IMR-90 (cell line): ENCODE results near the gene JAK1. TPM values are rescaled to one million over a fixed set of nuclear protein-coding genes. Genes with fewer than 3 reads are reported as not detected.

Experiments used
- ATAC-seq: fragments of 200-7000 bp; cut with Tn5 transposase; 2 replicates; pipeline ENCODE4 v1.9.1; 2020; ENCODE audit warnings: low read depth, mild to moderate bottlenecking, moderate library complexity
- BruUV-seq: library from RNA; stranded (reverse); fragments of 400-500 nt; replicated peaks from 2 replicates; lab custom pipeline; 2021; lab: Mats Ljungman, UMichigan
- CTCF ChIA-PET: fragments of 300-600 bp; formaldehyde crosslinking; extraction: SDS; loops from one replicate; lab custom pipeline; 2021; ENCODE audit warnings: antibody characterized with exemption; lab: Yijun Ruan, JAX
- POLR2A ChIA-PET: fragments of 300-600 bp; sonication (Branson Sonifier 250); formaldehyde crosslinking; loops from one replicate; lab custom pipeline; 2022; ENCODE audit warnings: antibody characterized with exemption; ENCODE audit not compliant: unreplicated experiment; lab: Charles Lee
- DNase-seq: peaks from one replicate; pipeline ENCODE4 v3.0.0; 2013
- H2AFZ ChIP-seq: replicated peaks from 2 replicates; pipeline ENCODE3; 2013; ENCODE audit warnings: low read length, mild to moderate bottlenecking; ENCODE audit not compliant: poor library complexity
- H2AK5ac ChIP-seq: 2 replicates; pipeline ENCODE4 v1.6.1; 2013; ENCODE audit warnings: low read depth, low read length, inconsistent platforms
- H2AK9ac ChIP-seq: replicated peaks from 2 replicates; pipeline ENCODE3; 2013; ENCODE audit warnings: mild to moderate bottlenecking, low read depth, low read length, moderate library complexity; ENCODE audit not compliant: poor library complexity
- H2BK120ac ChIP-seq: 2 replicates; pipeline ENCODE4 v1.6.1; 2013; ENCODE audit warnings: low read depth, low read length, inconsistent platforms
- H2BK15ac ChIP-seq: 3 replicates; pipeline ENCODE4 v1.6.1; 2013; ENCODE audit warnings: low read depth, low read length, inconsistent platforms
- H2BK20ac ChIP-seq: 2 replicates; pipeline ENCODE4 v1.6.1; 2013; ENCODE audit warnings: low read depth, mild to moderate bottlenecking, inconsistent platforms, low read length, moderate library complexity
- H2BK5ac ChIP-seq: 2 replicates; pipeline ENCODE4 v1.6.1; 2013; ENCODE audit warnings: mild to moderate bottlenecking, low read depth, low read length, inconsistent platforms; ENCODE audit not compliant: poor library complexity, severe bottlenecking
- H3K14ac ChIP-seq: replicated peaks from 2 replicates; pipeline ENCODE4 v1.6.1; 2013; ENCODE audit warnings: low read depth, low read length, inconsistent platforms
- H3K18ac ChIP-seq: 2 replicates; pipeline ENCODE4 v1.6.1; 2013; ENCODE audit warnings: low read depth, low read length, control low read depth
- H3K23ac ChIP-seq: 2 replicates; pipeline ENCODE4 v1.6.1; 2013; ENCODE audit warnings: low read depth, low read length, inconsistent platforms
- H3K27ac ChIP-seq: 2 replicates; pipeline ENCODE4 v1.5.1; 2013; ENCODE audit warnings: mild to moderate bottlenecking, control low read depth, low read length; ENCODE audit not compliant: insufficient read depth
- H3K27me3 ChIP-seq: 2 replicates; pipeline ENCODE4 v1.6.1; 2013; ENCODE audit warnings: low read length; ENCODE audit not compliant: control insufficient read depth, insufficient read depth
- H3K36me3 ChIP-seq: 2 replicates; pipeline ENCODE4 v1.6.1; 2013; ENCODE audit warnings: low read length, mixed read lengths; ENCODE audit not compliant: control insufficient read depth, insufficient read depth
- H3K4ac ChIP-seq: 2 replicates; pipeline ENCODE4 v1.6.1; 2013; ENCODE audit warnings: low read depth, low read length, inconsistent platforms
- H3K4me1 ChIP-seq: 2 replicates; pipeline ENCODE4 v1.6.1; 2013; ENCODE audit warnings: low read length, mixed read lengths; ENCODE audit not compliant: control insufficient read depth, insufficient read depth
- H3K4me2 ChIP-seq: 2 replicates; pipeline ENCODE4 v1.6.1; 2013; ENCODE audit warnings: low read depth, mild to moderate bottlenecking, control low read depth, low read length, moderate library complexity
- H3K4me3 ChIP-seq: 2 replicates; pipeline ENCODE4 v1.5.1; 2013; ENCODE audit warnings: low read depth, mild to moderate bottlenecking, control low read depth, low read length, moderate library complexity; ENCODE audit not compliant: insufficient read depth
- H3K56ac ChIP-seq: 2 replicates; pipeline ENCODE4 v1.6.1; 2013; ENCODE audit warnings: low read length, inconsistent platforms; ENCODE audit not compliant: insufficient read depth; ENCODE audit errors: extremely low read depth
- H3K79me1 ChIP-seq, 2 experiments: 2 replicates each; pipeline ENCODE4 v1.6.1; 2013; ENCODE audit warnings: low read length in 2 of 2, inconsistent platforms in 1 of 2, low read depth in 1 of 2
- H3K9ac ChIP-seq: 2 replicates; pipeline ENCODE4 v1.6.1; 2013; ENCODE audit warnings: low read depth, low read length, control low read depth
- H3K9me1 ChIP-seq: 2 replicates; pipeline ENCODE4 v1.6.1; 2013; ENCODE audit warnings: low read length, inconsistent platforms; ENCODE audit not compliant: insufficient read depth
- H3K9me3 ChIP-seq: 2 replicates; pipeline ENCODE4 v1.6.1; 2013; ENCODE audit warnings: low read length; ENCODE audit not compliant: control insufficient read depth, insufficient read depth
- H4K20me1 ChIP-seq: 2 replicates; pipeline ENCODE4 v1.6.1; 2013; ENCODE audit warnings: low read length, inconsistent platforms; ENCODE audit not compliant: insufficient read depth
- H4K5ac ChIP-seq: 2 replicates; pipeline ENCODE4 v1.6.1; 2013; ENCODE audit warnings: mild to moderate bottlenecking, low read depth, low read length, control low read depth
- H4K8ac ChIP-seq, 2 experiments: 2 replicates each; pipeline ENCODE4 v1.6.1; 2013; ENCODE audit warnings: low read depth in 2 of 2, low read length in 2 of 2, control low read depth in 1 of 2, inconsistent platforms in 1 of 2
- H4K91ac ChIP-seq: 2 replicates; pipeline ENCODE4 v1.6.1; 2013; ENCODE audit warnings: low read depth, low read length, inconsistent platforms; ENCODE audit not compliant: insufficient read depth
- CEBPB ChIP-seq: IDR thresholded peaks from 2 replicates; pipeline ENCODE4 v1.6.1; 2012; ENCODE audit warnings: low read depth, low read length, improper control_type of control experiment
- CHD1 ChIP-seq: IDR thresholded peaks from 2 replicates; pipeline ENCODE4 v1.6.1; 2012; ENCODE audit warnings: low read depth, low read length, improper control_type of control experiment
- ELK1 ChIP-seq: fragments of 150-350 bp; IDR thresholded peaks from 2 replicates; pipeline ENCODE4 v1.6.1; 2016; ENCODE audit warnings: low read depth, mild to moderate bottlenecking, low read length, moderate library complexity, borderline replicate concordance
- FOS ChIP-seq: fragments of 150-350 bp; IDR thresholded peaks from 2 replicates; pipeline ENCODE4 v1.6.1; 2016; ENCODE audit warnings: low read depth, low read length
- MAFK ChIP-seq: IDR thresholded peaks from 2 replicates; pipeline ENCODE4 v1.6.1; 2012; ENCODE audit warnings: low read depth, low read length, improper control_type of control experiment
- MAZ ChIP-seq: IDR thresholded peaks from 2 replicates; pipeline ENCODE4 v1.6.1; 2012; ENCODE audit warnings: low read depth, mild to moderate bottlenecking, low read length, improper control_type of control experiment, moderate library complexity, borderline replicate concordance
- RAD21 ChIP-seq: IDR thresholded peaks from 2 replicates; pipeline ENCODE4 v1.6.1; 2012; ENCODE audit warnings: low read length, improper control_type of control experiment
- RFX5 ChIP-seq: IDR thresholded peaks from 2 replicates; pipeline ENCODE4 v1.8.0; 2012; ENCODE audit warnings: low read depth, mild to moderate bottlenecking, low read length, moderate library complexity
- SMC3 ChIP-seq: fragments of 150-350 bp; IDR thresholded peaks from 2 replicates; pipeline ENCODE4 v1.6.1; 2016; ENCODE audit warnings: low read depth, mild to moderate bottlenecking, antibody characterized with exemption, low read length, moderate library complexity
- WGBS, 2 experiments: methylation state at CpG; one replicate each; pipeline versions ENCODE4 v1.1.5 to v1.1.7; 2013; ENCODE audit warnings: missing lambda C conversion rate in 2 of 2; ENCODE audit not compliant: insufficient read length in 1 of 2; ENCODE audit errors: extremely low coverage in 2 of 2; 5-methylcytosine and 5-hydroxymethylcytosine counted together
- dilution Hi-C: fragments of 300-500 bp; cut with HindIII; formaldehyde crosslinking; loops from one replicate; pipeline ENCODE4 v1.14.3; 2018; ENCODE audit warnings: low sequenced_read_pairs; ENCODE audit not compliant: unreplicated experiment
- in situ Hi-C: fragments of 300-500 bp; cut with MboI; formaldehyde crosslinking; loops from 3 replicates; pipeline ENCODE4 v1.14.3; 2019; ENCODE audit warnings: low sequenced_read_pairs, inconsistent platforms, mixed read lengths
- intact Hi-C: fragments of 100-400 bp; cut with micrococcal nuclease; formaldehyde crosslinking; loops from 2 replicates; pipeline ENCODE4 v1.10.0; 2022
- polyA plus RNA-seq, 3 experiments: library from polyadenylated mRNA; depleted of rRNA; stranded (reverse); fragments of >200 nt; gene quantifications; 2 replicates each; pipeline ENCODE4 v1.2.3, GENCODE V29; 2012; ENCODE audit warnings: low replicate concordance in 1 of 3
- total RNA-seq: library from RNA; depleted of rRNA; stranded (reverse); fragments of >200 nt; gene quantifications from 2 replicates; pipeline ENCODE4 v1.2.3, GENCODE V29; 2012
- TF ChIP-seq, protein P1 (sequence below): fragments of 150-350 bp; IDR thresholded peaks from 2 replicates; pipeline ENCODE4 v1.6.1; 2017; ENCODE audit warnings: mild to moderate bottlenecking, antibody characterized with exemption, low read length, low read depth

Gene JAK1
- total and polyA plus RNA-seq, 2 of the 4 experiments (the other 2 are of a cell fraction) = 76.9 to 103 TPM

DNA sequence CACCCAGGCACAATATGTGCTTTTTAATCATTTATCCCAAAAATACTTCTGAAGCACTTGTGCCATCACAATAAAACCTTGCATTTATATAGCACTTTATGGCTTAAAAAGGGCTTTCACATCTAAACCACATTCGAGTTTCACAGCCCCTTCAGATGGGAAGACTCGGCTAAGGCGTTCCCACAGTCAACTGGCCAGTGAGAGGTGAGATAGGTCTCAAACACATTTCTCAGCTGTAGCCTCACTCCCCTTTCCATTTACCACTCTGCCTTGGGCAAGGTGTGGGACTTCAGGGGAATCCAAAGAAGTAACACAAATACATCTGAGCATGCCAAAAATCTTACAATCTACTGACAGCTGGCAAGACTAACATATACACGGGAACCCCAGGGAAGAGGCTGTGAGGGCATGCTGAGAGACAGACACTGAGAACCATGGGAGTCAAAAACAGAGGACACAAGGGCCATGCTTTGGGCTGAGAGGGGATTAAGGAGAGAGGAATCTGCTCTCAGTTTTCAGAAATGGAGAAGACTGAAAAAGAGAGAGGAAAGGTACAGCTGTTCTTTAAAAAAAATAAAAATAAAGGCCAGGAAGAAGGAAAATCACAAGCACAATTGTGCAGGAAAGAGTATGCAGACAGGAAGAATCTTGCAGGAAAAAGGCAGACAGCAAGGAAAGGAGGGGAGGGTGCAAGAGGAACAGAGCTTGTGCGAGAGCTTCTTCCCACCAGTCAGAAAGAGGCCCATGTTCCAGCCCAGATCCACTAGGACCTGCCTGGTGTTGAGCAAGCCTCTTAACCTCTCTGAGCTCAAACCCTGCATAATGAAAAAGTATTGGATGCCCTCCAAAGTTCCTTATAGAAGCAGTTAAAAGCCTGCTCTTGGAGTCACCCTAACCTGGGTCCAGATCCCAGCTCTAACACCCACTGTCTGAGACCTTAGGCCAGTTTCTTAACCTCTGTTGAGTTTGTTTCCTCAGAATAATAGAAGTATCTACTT is 73.5 kb downstream of the JAK1 start:
- DNase-seq (peak; percentile 23), ATAC-seq (no peak)
- H4K5ac ChIP-seq = no peak overlapping the region
- H3K4me3 ChIP-seq = no peak overlapping the region
- no peak overlapping the region for H3K14ac ChIP-seq
- intact Hi-C loops = no loop called here
- in situ Hi-C loops = no loop called here
- H4K20me1 ChIP-seq = peaks cover 70% of the 10 kb centered on the region
- H2AFZ ChIP-seq = no peak overlapping the region
- no peak overlapping the region for H2BK20ac ChIP-seq
- no peak overlapping the region for H3K4ac ChIP-seq
- no CpG with 5 or more reads among the region's 5 CpGs for WGBS, 2 experiments
- no peak overlapping the region for H3K56ac ChIP-seq
- no peak overlapping the region for H3K4me2 ChIP-seq
- H2BK15ac ChIP-seq = no peak overlapping the region
- dilution Hi-C loops = no loop called here
- H3K4me1 ChIP-seq = peaks cover 13% of the 10 kb centered on the region
- H4K8ac ChIP-seq = no peak overlapping the region
- H3K18ac ChIP-seq = no peak overlapping the region
- no peak overlapping the region for H2BK5ac ChIP-seq
- H3K9me3 ChIP-seq = no peaks in the 10 kb centered on the region
- TF ChIP-seq RAD21 = no peak
- TF ChIP-seq MAZ = no peak
- TF ChIP-seq, protein P1, sequence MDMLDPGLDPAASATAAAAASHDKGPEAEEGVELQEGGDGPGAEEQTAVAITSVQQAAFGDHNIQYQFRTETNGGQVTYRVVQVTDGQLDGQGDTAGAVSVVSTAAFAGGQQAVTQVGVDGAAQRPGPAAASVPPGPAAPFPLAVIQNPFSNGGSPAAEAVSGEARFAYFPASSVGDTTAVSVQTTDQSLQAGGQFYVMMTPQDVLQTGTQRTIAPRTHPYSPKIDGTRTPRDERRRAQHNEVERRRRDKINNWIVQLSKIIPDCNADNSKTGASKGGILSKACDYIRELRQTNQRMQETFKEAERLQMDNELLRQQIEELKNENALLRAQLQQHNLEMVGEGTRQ = no peak
- TF ChIP-seq CHD1 = no peak
- no peak for TF ChIP-seq ELK1
- no peak for TF ChIP-seq FOS
- TF ChIP-seq CEBPB = no peak
- no peak for TF ChIP-seq MAFK
- TF ChIP-seq SMC3 = no peak
- TF ChIP-seq RFX5 = no peak
- no peaks in the 10 kb centered on the region for H3K27me3 ChIP-seq
- peaks cover 42 to 76% of the 10 kb centered on the region in 2 experiments for H3K79me1 ChIP-seq
- BruUV-seq = no TSS peak
- H3K27ac ChIP-seq = no peak overlapping the region
- H2AK9ac ChIP-seq = no peak overlapping the region
- H3K9ac ChIP-seq = no peak overlapping the region
- no peaks in the 10 kb centered on the region for H3K36me3 ChIP-seq
- no peak overlapping the region for H3K23ac ChIP-seq
- no peak overlapping the region for H4K91ac ChIP-seq
- no peak overlapping the region for H2AK5ac ChIP-seq
- ChIA-PET POLR2A (no interaction called here), CTCF (no interaction called here)
- no peak overlapping the region for H2BK120ac ChIP-seq
- peaks cover 21% of the 10 kb centered on the region for H3K9me1 ChIP-seq
